Measurements from ENCODE around the gene VPS52. TPM values are rescaled to one million over a fixed set of nuclear protein-coding genes. Genes with fewer than 3 reads are reported as not detected.
"Not testable (repeated sequence)": the region's sequence is repeated elsewhere in the genome, so short reads cannot be mapped to it uniquely, and the experiment has no call there.

Gene VPS52
- total RNA-seq, 1 donor from 2014 or later: 41.8 TPM

- DNase-seq (ENCODE audit: low spot score): no peak
Measured at GRCh38 chr6:33276581-33276863, 4.8 kb upstream of the VPS52 start.

GRCh38 chr6:33275795-33276580 is 4.3 kb upstream of the VPS52 start:
- peaks cover 46% of the 10 kb centered on the region for H3K4me1 Mint-ChIP-seq (ENCODE audit: unreplicated experiment)
- not testable (repeated sequence) for H3K9me3 Mint-ChIP-seq (ENCODE audit: unreplicated experiment); DNase-seq (ENCODE audit: low spot score)
- peaks cover 13% of the 10 kb centered on the region for H3K27me3 Mint-ChIP-seq (ENCODE audit: unreplicated experiment)
- H3K27ac Mint-ChIP-seq (ENCODE audit: unreplicated experiment): peak overlapping the region; percentile 67
- peaks cover 28% of the 10 kb centered on the region for H3K36me3 Mint-ChIP-seq (ENCODE audit: low read depth, unreplicated experiment)
- H3K4me3 Mint-ChIP-seq (ENCODE audit: unreplicated experiment): peak overlapping the region; percentile 87

More at GRCh38 chr6:33276581-33276863, 4.8 kb upstream of the VPS52 start:
- peak overlapping the region; percentile 87 for H3K4me3 Mint-ChIP-seq (ENCODE audit: unreplicated experiment)
- TF ChIP-seq CTCF (IDR thresholded peaks at IDR 0.05; ENCODE audit: unreplicated experiment): no peak
- no peaks in the 10 kb centered on the region for H3K9me3 Mint-ChIP-seq (ENCODE audit: unreplicated experiment)
- H3K27ac Mint-ChIP-seq (ENCODE audit: unreplicated experiment): peak overlapping the region; percentile 59
- H3K27me3 Mint-ChIP-seq (ENCODE audit: unreplicated experiment): peaks cover 10% of the 10 kb centered on the region
- peaks cover 40% of the 10 kb centered on the region for H3K4me1 Mint-ChIP-seq (ENCODE audit: unreplicated experiment)
- peaks cover 28% of the 10 kb centered on the region for H3K36me3 Mint-ChIP-seq (ENCODE audit: low read depth, unreplicated experiment)

GRCh38 chr6:33273924-33274902 is 2.5 kb upstream of the VPS52 start:
- TF ChIP-seq CTCF (IDR thresholded peaks at IDR 0.05; ENCODE audit: unreplicated experiment): no peak
- no peak for DNase-seq (ENCODE audit: low spot score)
- no peak overlapping the region for H3K27ac Mint-ChIP-seq (ENCODE audit: unreplicated experiment)
- peaks cover 56% of the 10 kb centered on the region for H3K4me1 Mint-ChIP-seq (ENCODE audit: unreplicated experiment)
- H3K9me3 Mint-ChIP-seq (ENCODE audit: unreplicated experiment): no peaks in the 10 kb centered on the region
- peaks cover 28% of the 10 kb centered on the region for H3K36me3 Mint-ChIP-seq (ENCODE audit: low read depth, unreplicated experiment)
- H3K4me3 Mint-ChIP-seq (ENCODE audit: unreplicated experiment): peak overlapping the region; percentile 42
- peaks cover 18% of the 10 kb centered on the region for H3K27me3 Mint-ChIP-seq (ENCODE audit: unreplicated experiment)

DNA sequence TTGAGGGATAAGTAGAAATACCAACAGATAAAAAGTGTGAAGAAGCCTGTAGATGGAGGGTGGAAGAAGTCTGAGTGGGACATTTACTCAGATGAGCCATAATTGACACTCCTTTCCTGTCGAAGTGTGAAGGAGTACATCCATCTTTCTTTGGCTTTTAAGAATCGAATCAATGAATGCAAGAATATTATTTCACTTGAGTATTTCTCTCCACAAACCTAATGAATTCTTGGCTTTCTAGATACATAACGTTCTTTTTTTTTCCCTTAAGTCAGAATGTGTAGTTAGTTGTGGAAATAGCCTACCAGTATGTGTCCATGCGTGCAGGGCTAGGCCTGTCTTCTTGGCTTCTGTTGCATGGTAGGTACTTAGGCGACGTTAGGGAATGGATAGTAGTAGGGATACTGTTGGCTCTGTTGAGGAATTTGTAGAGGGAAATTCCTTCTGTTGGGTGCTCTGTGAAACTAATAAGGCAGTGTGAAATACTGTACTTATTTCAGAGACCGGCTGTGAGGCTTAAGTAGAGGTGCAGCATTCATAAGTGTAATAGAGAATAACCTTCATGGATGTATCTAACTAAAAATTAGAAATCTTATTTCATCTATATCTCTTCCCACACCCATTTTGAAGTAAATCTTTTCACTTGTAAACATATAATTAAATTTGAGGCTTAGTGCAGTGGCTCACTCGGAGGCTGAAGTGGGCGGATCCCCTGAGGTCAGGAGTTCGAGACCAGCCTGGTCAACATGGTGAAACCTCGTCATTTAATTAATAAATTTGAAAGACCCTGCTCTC is 1.6 kb upstream of the VPS52 start:
- Mint-ChIP-seq H3K9me3 (ENCODE audit: unreplicated experiment) (no peaks in the 10 kb centered on the region), H3K36me3 (ENCODE audit: low read depth, unreplicated experiment) (peaks cover 34% of the 10 kb centered on the region), H3K4me3 (ENCODE audit: unreplicated experiment) (peak overlapping the region; percentile 99), H3K4me1 (ENCODE audit: unreplicated experiment) (peaks cover 56% of the 10 kb centered on the region), H3K27ac (ENCODE audit: unreplicated experiment) (no peak overlapping the region), H3K27me3 (ENCODE audit: unreplicated experiment) (peaks cover 18% of the 10 kb centered on the region)
- no peak for TF ChIP-seq CTCF (IDR thresholded peaks at IDR 0.05; ENCODE audit: unreplicated experiment)
- DNase-seq (ENCODE audit: low spot score): no peak

Data from endothelial cell (in vitro differentiated cells).